AG09309 (cell line): ENCODE data around the gene THEM4.

Experiments used
- DNase-seq: peaks from one replicate; pipeline ENCODE4 v3.0.0-alpha.2; 2010; ENCODE audit warnings: low read depth
- H3K4me3 ChIP-seq: 2 replicates; pipeline ENCODE4 v1.5.1; 2011; ENCODE audit warnings: mild to moderate bottlenecking, low read depth, low read length, moderate library complexity; ENCODE audit not compliant: control insufficient read depth
- TF ChIP-seq, protein P1 (sequence below): IDR thresholded peaks from 2 replicates; pipeline ENCODE4 v1.5.1; 2011; ENCODE audit warnings: mild to moderate bottlenecking, low read depth, low read length, inconsistent platforms; ENCODE audit not compliant: insufficient read depth, control insufficient read depth; ENCODE audit errors: missing control alignments

Gene THEM4

DNA sequence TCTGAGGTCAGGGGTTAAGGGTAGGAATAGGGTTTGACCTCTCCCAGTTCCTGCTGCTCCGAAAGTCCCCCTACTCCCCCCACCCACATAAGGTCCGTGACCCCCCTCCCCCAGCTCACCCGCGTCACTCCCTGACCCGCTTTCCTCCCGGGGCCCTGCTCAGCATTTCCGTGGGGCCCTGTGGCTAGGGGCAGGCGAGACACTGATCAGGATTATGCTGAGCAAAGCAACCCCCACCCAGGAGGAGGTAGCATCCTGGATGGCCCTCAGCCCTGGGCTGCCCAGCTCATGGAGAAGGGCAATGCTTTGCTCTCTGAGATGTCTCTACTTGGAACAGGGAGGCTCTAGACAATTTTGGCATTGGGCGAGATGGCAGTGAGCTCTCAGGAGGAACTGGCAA lies 81.5 kb downstream of the THEM4 start:
- H3K4me3 ChIP-seq: no peak overlapping the region
- TF ChIP-seq, protein P1, sequence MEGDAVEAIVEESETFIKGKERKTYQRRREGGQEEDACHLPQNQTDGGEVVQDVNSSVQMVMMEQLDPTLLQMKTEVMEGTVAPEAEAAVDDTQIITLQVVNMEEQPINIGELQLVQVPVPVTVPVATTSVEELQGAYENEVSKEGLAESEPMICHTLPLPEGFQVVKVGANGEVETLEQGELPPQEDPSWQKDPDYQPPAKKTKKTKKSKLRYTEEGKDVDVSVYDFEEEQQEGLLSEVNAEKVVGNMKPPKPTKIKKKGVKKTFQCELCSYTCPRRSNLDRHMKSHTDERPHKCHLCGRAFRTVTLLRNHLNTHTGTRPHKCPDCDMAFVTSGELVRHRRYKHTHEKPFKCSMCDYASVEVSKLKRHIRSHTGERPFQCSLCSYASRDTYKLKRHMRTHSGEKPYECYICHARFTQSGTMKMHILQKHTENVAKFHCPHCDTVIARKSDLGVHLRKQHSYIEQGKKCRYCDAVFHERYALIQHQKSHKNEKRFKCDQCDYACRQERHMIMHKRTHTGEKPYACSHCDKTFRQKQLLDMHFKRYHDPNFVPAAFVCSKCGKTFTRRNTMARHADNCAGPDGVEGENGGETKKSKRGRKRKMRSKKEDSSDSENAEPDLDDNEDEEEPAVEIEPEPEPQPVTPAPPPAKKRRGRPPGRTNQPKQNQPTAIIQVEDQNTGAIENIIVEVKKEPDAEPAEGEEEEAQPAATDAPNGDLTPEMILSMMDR: no peak
- no peak for DNase-seq

DNA sequence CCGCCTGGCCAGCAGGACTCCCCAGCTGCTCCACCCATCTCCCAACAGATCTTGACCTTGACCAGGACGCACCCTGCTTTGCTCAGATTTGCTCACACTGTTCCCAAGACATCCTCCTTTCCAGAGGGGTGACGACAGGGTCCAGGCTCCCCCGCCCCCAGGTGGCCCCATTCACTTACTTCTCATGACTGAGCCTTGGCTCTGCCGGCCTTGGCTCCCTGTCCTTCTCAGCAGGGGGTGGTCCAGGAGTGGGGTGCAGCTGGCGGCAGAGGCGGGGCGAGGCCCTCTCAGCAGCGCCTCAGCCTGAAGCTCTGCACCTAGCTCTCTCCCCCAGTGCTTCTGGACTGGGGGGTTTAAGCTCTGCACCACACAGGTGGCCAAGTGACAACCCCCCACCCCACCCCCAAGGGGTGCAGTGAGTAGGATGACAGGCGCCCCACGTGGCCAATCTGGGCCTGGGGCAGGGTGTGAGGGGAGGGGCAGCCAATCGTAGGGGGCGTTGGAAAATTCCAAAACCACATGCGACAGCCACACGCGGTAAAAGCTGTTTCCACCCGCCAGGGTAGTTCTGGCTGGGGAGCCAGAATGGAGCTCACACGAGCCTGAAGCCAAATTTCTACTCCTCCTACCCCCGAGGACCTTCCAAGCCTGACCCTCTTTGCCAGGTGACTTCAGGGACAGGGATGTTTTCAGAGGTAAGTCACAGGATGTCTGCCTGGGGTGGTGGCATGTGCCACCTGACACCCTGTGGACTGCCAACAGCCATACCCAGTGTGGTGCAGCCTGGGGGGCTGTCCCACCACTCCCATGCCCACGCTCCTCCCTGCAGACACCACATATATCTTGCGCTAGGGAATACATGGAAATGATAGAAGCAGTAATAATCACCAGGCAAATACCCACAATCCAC lies 83.3 kb downstream of the THEM4 start:
- DNase-seq: no peak
- no peak overlapping the region for H3K4me3 ChIP-seq
- TF ChIP-seq, protein P1: no peak

DNA sequence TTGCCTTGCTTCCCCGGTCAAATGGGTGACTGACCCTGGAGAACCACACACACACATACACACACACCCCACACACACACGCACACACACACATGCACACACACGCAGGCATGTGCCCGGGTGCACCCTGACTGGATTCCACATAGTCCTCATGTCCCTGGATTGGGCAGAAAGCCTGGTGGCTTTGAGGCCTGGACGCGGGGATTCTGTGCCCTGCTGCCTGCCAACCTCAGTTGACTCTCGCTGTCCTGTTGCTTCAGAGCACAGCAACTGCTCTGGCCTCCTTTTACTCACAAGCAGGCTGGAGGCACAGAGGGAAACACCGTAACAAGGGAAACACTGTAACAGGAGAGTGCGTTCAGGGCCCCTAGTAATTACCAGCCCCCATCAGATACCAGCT lies 84.1 kb downstream of the THEM4 start:
- DNase-seq: no peak
- TF ChIP-seq, protein P1: no peak
- H3K4me3 ChIP-seq: no peak overlapping the region
